HL-60/S4 treated with phorbol 12-myristate 13-acetate at 8.2 ng/mL for 4 days and 3 days (cell line): ENCODE measurements around the gene FIGLA.
"Not testable (repeated sequence)": the region's sequence is repeated elsewhere in the genome, so short reads cannot be mapped to it uniquely, and the experiment has no call there.

ENCODE experiments used
- in situ Hi-C: fragments of 300-500 bp; cut with MboI; formaldehyde crosslinking; loops from 2 replicates; pipeline ENCODE4 v1.15.0; 2022; ENCODE audit warnings: low sequenced_read_pairs

The FIGLA gene

GRCh38 chr2:70748002-70748784 lies 42.2 kb downstream of the FIGLA start:
- in situ Hi-C loops: no loop called here

GRCh38 chr2:70747284-70747683 lies 43.2 kb downstream of the FIGLA start:
- in situ Hi-C loops: no loop called here

GRCh38 chr2:70746094-70746974 lies 44.1 kb downstream of the FIGLA start:
- in situ Hi-C loops: no loop called here

- in situ Hi-C loops: no loop called here
Observed at GRCh38 chr2:70745276-70745825, 45.1 kb downstream of the FIGLA start.

GRCh38 chr2:70744397-70744796 lies 46.0 kb downstream of the FIGLA start:
- in situ Hi-C loops: no loop called here

- in situ Hi-C loops: no loop called here
Observed at GRCh38 chr2:70743677-70744076, 46.8 kb downstream of the FIGLA start.

GRCh38 chr2:70743068-70743467 lies 47.4 kb downstream of the FIGLA start:
- in situ Hi-C loops: no loop called here

- in situ Hi-C loops: not testable (repeated sequence)
Observed at GRCh38 chr2:70739492-70739891, 51.0 kb downstream of the FIGLA start.

- in situ Hi-C loops: no loop called here
Observed at GRCh38 chr2:70738159-70738558, 52.3 kb downstream of the FIGLA start.

GRCh38 chr2:70735071-70735470 lies 55.4 kb downstream of the FIGLA start:
- in situ Hi-C loops: no loop called here

- in situ Hi-C loops: no loop called here
Observed at GRCh38 chr2:70733646-70734180, 56.7 kb downstream of the FIGLA start.

- in situ Hi-C loops: no loop called here
Observed at GRCh38 chr2:70732766-70733645, 57.4 kb downstream of the FIGLA start.

- in situ Hi-C loops: no loop called here
Observed at GRCh38 chr2:70730730-70731129, 59.7 kb downstream of the FIGLA start.

GRCh38 chr2:70729647-70730046 lies 60.8 kb downstream of the FIGLA start:
- in situ Hi-C loops: no loop called here

- in situ Hi-C loops: no loop called here
Observed at GRCh38 chr2:70728128-70728527, 62.3 kb downstream of the FIGLA start.
